Thyroid gland (tissue), 4 donors: Measurements from ENCODE around the gene DDR1. TPM values are rescaled to one million over a fixed set of nuclear protein-coding genes. Genes with fewer than 3 reads are reported as not detected.
"Not testable (repeated sequence)": the region's sequence is repeated elsewhere in the genome, so short reads cannot be mapped to it uniquely, and the experiment has no call there.

Source experiments
- DNase-seq, 2 donors: peaks; one replicate each; pipeline ENCODE4 v3.0.0-alpha.2; 2019
- H3K27ac ChIP-seq, 3 donors: fragments of 200-600 bp; sonication (generic); 1 replicate in 2 of 3; 2 replicates in 1 of 3; pipeline ENCODE4 v1.5.1; 2016 to 2019; ENCODE audit warnings: mild to moderate bottlenecking in 1 of 3, moderate library complexity in 1 of 3
- H3K27me3 ChIP-seq: fragments of 200-600 bp; sonication (generic); one replicate; pipeline ENCODE4 v1.5.1; 2019
- H3K36me3 ChIP-seq, 2 donors: fragments of 200-600 bp; sonication (generic); one replicate each; pipeline ENCODE4 v1.5.1; 2016 to 2019
- H3K4me1 ChIP-seq, 2 donors: fragments of 200-600 bp; sonication (generic); one replicate each; pipeline ENCODE4 v1.5.1; 2017 to 2019
- H3K4me3 ChIP-seq, 3 donors: fragments of 200-600 bp; sonication (generic); replicated peaks in 1 of 3; 1 replicate in 2 of 3; 2 replicates in 1 of 3; pipeline ENCODE4 v1.5.1; 2016; ENCODE audit warnings: mild to moderate bottlenecking in 1 of 3
- H3K9me3 ChIP-seq: fragments of 200-600 bp; sonication (generic); one replicate; pipeline ENCODE4 v1.5.1; 2017
- CTCF ChIP-seq, 6 experiments: fragments of 200-600 bp in 3 of 6; fragments of 450-650 bp in 3 of 6; sonication (generic) in 3 of 6; IDR thresholded peaks; one replicate each; pipeline ENCODE4 v1.5.1; 2016 to 2019; ENCODE audit warnings: antibody characterized with exemption in 6 of 6, mild to moderate bottlenecking in 2 of 6, inconsistent platforms in 1 of 6, moderate library complexity in 1 of 6
- POLR2A ChIP-seq, 2 donors: fragments of 450-650 bp; IDR thresholded peaks; one replicate each; pipeline ENCODE4 v1.6.1; 2017; ENCODE audit warnings: antibody characterized with exemption in 2 of 2, mild to moderate bottlenecking in 2 of 2, moderate library complexity in 1 of 2
- WGBS, 2 donors: methylation state at CpG; one replicate each; pipeline ENCODE4 v1.1.5; 2017; 5-methylcytosine and 5-hydroxymethylcytosine counted together
- intact Hi-C: fragments of 100-400 bp; cut with DNase I; formaldehyde crosslinking; loops from one replicate; pipeline ENCODE4 v1.15.1; 2023
- total RNA-seq, 4 donors: library from RNA; depleted of rRNA; stranded (reverse); fragments of >200 nt; gene quantifications; one replicate each; pipeline ENCODE4 v1.2.3, GENCODE V29; 2016

The DDR1 gene
- total RNA-seq, 4 donors from 2014 or later: 93.4 to 207 (median 131) TPM

- WGBS, 2 donors: 82 to 86% methylated on average over 23 of the region's 23 CpGs
- TF ChIP-seq POLR2A (IDR thresholded peaks at IDR 0.05) (no peak), CTCF (IDR thresholded peaks at IDR 0.05) (no peak)
- no peak for DNase-seq
- H3K4me1 ChIP-seq: peaks cover 0 to 6% of the 10 kb centered on the region in 2 donors
- no peaks in the 10 kb centered on the region for H3K27me3 ChIP-seq
- peaks cover 54 to 56% of the 10 kb centered on the region in 2 donors for H3K36me3 ChIP-seq
- no peak overlapping the region for H3K27ac ChIP-seq
- no peak overlapping the region for H3K4me3 ChIP-seq
- H3K9me3 ChIP-seq: no peaks in the 10 kb centered on the region
- intact Hi-C loops: no loop called here
Measured at GRCh38 chr6:30898750-30899360, 14.5 kb downstream of the DDR1 start.

- no peak for TF ChIP-seq CTCF (IDR thresholded peaks at IDR 0.05)
- TF ChIP-seq POLR2A (IDR thresholded peaks at IDR 0.05): no peak
- no peak overlapping the region for H3K27ac ChIP-seq
- H3K9me3 ChIP-seq: no peaks in the 10 kb centered on the region
- WGBS, 2 donors: 92 to 96% methylated on average over 1 of the region's 1 CpG
- H3K27me3 ChIP-seq: no peaks in the 10 kb centered on the region
- intact Hi-C loops: no loop called here
- peaks cover 34 to 36% of the 10 kb centered on the region in 2 donors for H3K36me3 ChIP-seq
- peaks cover 0 to 6% of the 10 kb centered on the region in 2 donors for H3K4me1 ChIP-seq
- DNase-seq: no peak
- no peak overlapping the region for H3K4me3 ChIP-seq
Measured at GRCh38 chr6:30900863-30901417, 16.6 kb downstream of the DDR1 start.

- Histone ChIP-seq H3K27ac (no peak overlapping the region), H3K4me3 (no peak overlapping the region), H3K4me1 (peaks cover 0 to 6% of the 10 kb centered on the region in 2 donors), H3K27me3 (no peaks in the 10 kb centered on the region), H3K36me3 (peaks cover 33 to 35% of the 10 kb centered on the region in 2 donors), H3K9me3 (no peaks in the 10 kb centered on the region)
- DNase-seq: no peak
- no peak for TF ChIP-seq POLR2A (IDR thresholded peaks at IDR 0.05)
- no peak for TF ChIP-seq CTCF (IDR thresholded peaks at IDR 0.05)
- intact Hi-C loops: no loop called here
Measured at GRCh38 chr6:30901436-30901835, 17.1 kb downstream of the DDR1 start.

GRCh38 chr6:30902196-30902595 is 17.9 kb downstream of the DDR1 start:
- H3K36me3 ChIP-seq: peaks cover 25 to 27% of the 10 kb centered on the region in 2 donors
- DNase-seq: peak; percentile 37 to 50
- H3K9me3 ChIP-seq, intact Hi-C loops, H3K4me1 ChIP-seq, H3K4me3 ChIP-seq, H3K27ac ChIP-seq, H3K27me3 ChIP-seq: not testable (repeated sequence)
- 53% methylated on average over 9 of the region's 9 CpGs for WGBS, 2 donors

GRCh38 chr6:30902709-30903108 is 18.4 kb downstream of the DDR1 start:
- no peak overlapping the region for H3K27ac ChIP-seq
- peaks cover 0 to 6% of the 10 kb centered on the region in 2 donors for H3K4me1 ChIP-seq
- intact Hi-C loops: no loop called here
- no peak overlapping the region for H3K4me3 ChIP-seq
- DNase-seq: no peak
- TF ChIP-seq POLR2A (IDR thresholded peaks at IDR 0.05) (no peak), CTCF (IDR thresholded peaks at IDR 0.05) (no peak)
- peaks cover 20 to 22% of the 10 kb centered on the region in 2 donors for H3K36me3 ChIP-seq
- H3K27me3 ChIP-seq: no peaks in the 10 kb centered on the region
- H3K9me3 ChIP-seq: no peaks in the 10 kb centered on the region
- 39 to 51% methylated on average over 5 of the region's 5 CpGs for WGBS, 2 donors
